Fibroblast of lung (primary cell): ENCODE results near the gene POU2F2. TPM values are rescaled to one million over a fixed set of nuclear protein-coding genes. Genes with fewer than 3 reads are reported as not detected.
A peak's percentile ranks its signal among the peaks of the same experiment; 100 is the strongest.

Experiments used
- DNase-seq, 2 donors: peaks; one replicate each; pipeline versions ENCODE4 v3.0.0 to v3.0.0-alpha.2; 2010; ENCODE audit warnings: low read depth in 2 of 2
- H2AFZ ChIP-seq: 2 replicates; pipeline ENCODE4 v1.5.1; 2012; ENCODE audit warnings: low read length, control low read depth, inconsistent platforms
- H3K27ac ChIP-seq: 2 replicates; pipeline ENCODE4 v1.5.1; 2011; ENCODE audit warnings: low read length, control low read depth; ENCODE audit not compliant: insufficient read depth
- H3K27me3 ChIP-seq: 2 replicates; pipeline ENCODE4 v1.5.1; 2011; ENCODE audit warnings: mild to moderate bottlenecking, low read length; ENCODE audit not compliant: control insufficient read depth, insufficient read depth
- H3K36me3 ChIP-seq: 2 replicates; pipeline ENCODE4 v1.5.1; 2011; ENCODE audit warnings: low read length; ENCODE audit not compliant: control insufficient read depth, insufficient read depth
- H3K4me1 ChIP-seq: 2 replicates; pipeline ENCODE4 v1.5.1; 2011; ENCODE audit warnings: low read length; ENCODE audit not compliant: control insufficient read depth, insufficient read depth; ENCODE audit errors: extremely low read depth
- H3K4me2 ChIP-seq: 2 replicates; pipeline ENCODE4 v1.5.1; 2011; ENCODE audit warnings: low read length, control low read depth; ENCODE audit not compliant: insufficient read depth; ENCODE audit errors: extremely low read depth
- H3K4me3 ChIP-seq, 4 experiments: fragments of 200-600 bp in 1 of 4; sonication (generic) in 1 of 4; replicated peaks in 1 of 4; 2 replicates each; pipeline ENCODE4 v1.5.1; 2011 to 2016; ENCODE audit warnings: low read length in 4 of 4, low read depth in 3 of 4, mild to moderate bottlenecking in 3 of 4, control low read depth in 2 of 4, inconsistent platforms in 1 of 4, mixed read lengths in 1 of 4; ENCODE audit not compliant: insufficient read depth in 1 of 4; ENCODE audit errors: control extremely low read depth in 1 of 4
- H3K79me2 ChIP-seq: 2 replicates; pipeline ENCODE4 v1.5.1; 2012; ENCODE audit warnings: mild to moderate bottlenecking, low read length, inconsistent platforms; ENCODE audit not compliant: control insufficient read depth, insufficient read depth
- H3K9ac ChIP-seq: 2 replicates; pipeline ENCODE4 v1.5.1; 2011; ENCODE audit warnings: mild to moderate bottlenecking, low read length, control low read depth; ENCODE audit not compliant: insufficient read depth
- H3K9me3 ChIP-seq: 2 replicates; pipeline ENCODE4 v1.5.1; 2012; ENCODE audit warnings: low read depth, low read length; ENCODE audit not compliant: control insufficient read depth, insufficient read depth
- H4K20me1 ChIP-seq: 2 replicates; pipeline ENCODE4 v1.5.1; 2011; ENCODE audit warnings: low read length; ENCODE audit not compliant: control insufficient read depth, insufficient read depth; ENCODE audit errors: extremely low read depth
- EZH2 ChIP-seq: IDR thresholded peaks from 2 replicates; pipeline ENCODE4 v1.5.1; 2012; ENCODE audit warnings: low read length, control low read depth, mild to moderate bottlenecking; ENCODE audit errors: missing control alignments
- polyA plus RNA-seq, 2 donors: library from polyadenylated mRNA; depleted of rRNA in 1 of 2; stranded (reverse) in 1 of 2; unstranded in 1 of 2; fragments of >200 nt; gene quantifications; 2 replicates each; pipeline ENCODE4 v1.2.1, GENCODE V29; 2011 to 2012; ENCODE audit warnings: missing spikeins in 1 of 2
- total RNA-seq: library from RNA; depleted of rRNA; stranded (reverse); fragments of >200 nt; gene quantifications from 2 replicates; pipeline ENCODE4 v1.2.1, GENCODE V29; 2014
- TF ChIP-seq, protein P1 (sequence below), 2 donors: IDR thresholded peaks in 1 of 2; conservative IDR thresholded peaks in 1 of 2; 1 replicate in 1 of 2; 2 replicates in 1 of 2; pipeline ENCODE4 v1.5.1; 2011 to 2012; ENCODE audit warnings: low read length in 2 of 2, control low read depth in 1 of 2, inconsistent platforms in 1 of 2, low read depth in 1 of 2, mild to moderate bottlenecking in 1 of 2

The POU2F2 gene
- total and polyA plus RNA-seq, 2 donors (not counting 1 experiment from before 2014, with no cell fraction given), result 0.17 to 0.31 TPM

DNA sequence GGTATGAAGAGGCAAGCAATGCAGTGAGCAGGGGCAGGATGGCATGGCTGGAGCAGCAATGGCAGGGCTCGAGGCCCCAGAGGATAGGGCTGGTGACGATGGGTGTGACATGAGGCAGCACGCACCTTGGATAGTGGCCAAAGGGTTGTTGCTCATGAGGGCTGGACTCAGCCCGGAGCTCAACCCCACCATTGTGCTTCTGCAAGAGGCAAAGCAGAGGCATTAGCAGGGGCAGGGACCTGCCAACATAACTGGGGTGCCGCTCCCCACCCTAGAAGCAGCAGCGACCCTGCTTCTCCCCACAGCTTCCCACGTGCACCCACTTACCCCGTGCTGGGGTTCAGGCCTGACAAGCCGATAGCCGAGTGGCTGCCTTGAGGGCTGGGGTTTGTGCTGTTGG, 40.5 kb downstream of the POU2F2 start:
- Histone ChIP-seq H3K4me3 (no peak overlapping the region), H3K27me3 (no peaks in the 10 kb centered on the region), H4K20me1 (no peaks in the 10 kb centered on the region), H3K4me2 (no peak overlapping the region), H2AFZ (no peak overlapping the region), H3K9me3 (no peaks in the 10 kb centered on the region), H3K27ac (no peak overlapping the region), H3K9ac (no peak overlapping the region), H3K4me1 (peaks cover 9% of the 10 kb centered on the region), H3K79me2 (no peaks in the 10 kb centered on the region), H3K36me3 (no peaks in the 10 kb centered on the region)
- TF ChIP-seq, protein P1, sequence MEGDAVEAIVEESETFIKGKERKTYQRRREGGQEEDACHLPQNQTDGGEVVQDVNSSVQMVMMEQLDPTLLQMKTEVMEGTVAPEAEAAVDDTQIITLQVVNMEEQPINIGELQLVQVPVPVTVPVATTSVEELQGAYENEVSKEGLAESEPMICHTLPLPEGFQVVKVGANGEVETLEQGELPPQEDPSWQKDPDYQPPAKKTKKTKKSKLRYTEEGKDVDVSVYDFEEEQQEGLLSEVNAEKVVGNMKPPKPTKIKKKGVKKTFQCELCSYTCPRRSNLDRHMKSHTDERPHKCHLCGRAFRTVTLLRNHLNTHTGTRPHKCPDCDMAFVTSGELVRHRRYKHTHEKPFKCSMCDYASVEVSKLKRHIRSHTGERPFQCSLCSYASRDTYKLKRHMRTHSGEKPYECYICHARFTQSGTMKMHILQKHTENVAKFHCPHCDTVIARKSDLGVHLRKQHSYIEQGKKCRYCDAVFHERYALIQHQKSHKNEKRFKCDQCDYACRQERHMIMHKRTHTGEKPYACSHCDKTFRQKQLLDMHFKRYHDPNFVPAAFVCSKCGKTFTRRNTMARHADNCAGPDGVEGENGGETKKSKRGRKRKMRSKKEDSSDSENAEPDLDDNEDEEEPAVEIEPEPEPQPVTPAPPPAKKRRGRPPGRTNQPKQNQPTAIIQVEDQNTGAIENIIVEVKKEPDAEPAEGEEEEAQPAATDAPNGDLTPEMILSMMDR (conservative IDR thresholded peaks at IDR 0.05 in 1 of 2, IDR thresholded peaks at IDR 0.05 in 1 of 2; ENCODE audit: low read depth in 1 of 2, low read length in 2 of 2), result no peak
- no peak for TF ChIP-seq EZH2
- peak in 1 of 2 donors; percentile 59 for DNase-seq

DNA sequence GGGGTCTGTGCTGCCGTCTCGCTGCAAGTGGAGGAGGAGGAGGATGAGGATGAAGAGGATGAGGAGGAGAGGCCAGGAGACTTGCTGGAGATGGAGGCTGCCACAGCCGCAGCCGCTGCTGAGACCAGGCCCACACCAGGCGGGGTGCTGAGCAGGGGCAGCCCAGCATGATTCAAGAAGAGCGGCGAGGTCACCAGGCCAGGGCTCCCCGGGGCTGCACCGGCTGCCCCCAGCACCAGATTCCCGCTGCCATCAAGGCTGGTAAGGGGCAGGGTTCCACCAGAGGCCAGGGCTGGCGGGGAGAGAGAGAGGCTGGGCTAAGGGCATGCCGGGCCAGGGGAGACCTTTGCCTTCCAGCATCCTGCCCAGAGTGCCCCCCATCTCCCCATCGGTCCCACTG, 40.9 kb downstream of the POU2F2 start:
- DNase-seq, result no peak

DNA sequence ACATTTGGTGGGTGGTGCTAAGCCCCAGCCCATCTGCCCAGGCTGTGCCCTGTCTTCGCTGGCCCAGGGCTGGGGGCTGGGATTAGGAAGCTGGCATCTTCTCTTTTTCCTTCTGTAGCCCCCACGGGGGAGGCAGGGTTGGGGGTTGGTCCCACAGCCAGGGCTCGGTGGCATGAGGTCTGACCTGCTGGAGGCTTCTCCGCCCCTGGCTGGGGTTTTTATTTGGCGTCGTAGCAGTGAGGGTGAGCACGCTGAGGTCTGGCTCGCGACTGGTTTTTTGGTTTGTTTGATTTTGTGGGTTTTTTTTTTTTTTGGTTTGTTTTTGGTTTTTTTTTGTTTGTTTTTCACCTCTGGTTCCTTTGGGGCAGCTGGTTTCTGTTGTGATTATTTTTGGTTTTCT, 41.6 kb downstream of the POU2F2 start:
- H3K27ac ChIP-seq, result no peak overlapping the region
- no peak for DNase-seq
- no peak overlapping the region for H3K9ac ChIP-seq
- no peaks in the 10 kb centered on the region for H3K36me3 ChIP-seq
- H4K20me1 ChIP-seq, result no peaks in the 10 kb centered on the region
- H3K27me3 ChIP-seq, result no peaks in the 10 kb centered on the region
- TF ChIP-seq, protein P1 (conservative IDR thresholded peaks at IDR 0.05 in 1 of 2, IDR thresholded peaks at IDR 0.05 in 1 of 2; ENCODE audit: low read depth in 1 of 2, low read length in 2 of 2), result no peak
- TF ChIP-seq EZH2, result no peak
- no peak overlapping the region for H2AFZ ChIP-seq
- H3K9me3 ChIP-seq, result no peaks in the 10 kb centered on the region
- H3K4me1 ChIP-seq, result peaks cover 9% of the 10 kb centered on the region
- no peak overlapping the region for H3K4me3 ChIP-seq
- H3K79me2 ChIP-seq, result no peaks in the 10 kb centered on the region
- H3K4me2 ChIP-seq, result no peak overlapping the region

More for the DNA sequence above, 40.9 kb downstream of the POU2F2 start:
- H3K36me3 ChIP-seq, result no peaks in the 10 kb centered on the region
- H3K4me1 ChIP-seq, result peaks cover 9% of the 10 kb centered on the region
- H3K79me2 ChIP-seq, result no peaks in the 10 kb centered on the region
- H3K9ac ChIP-seq, result no peak overlapping the region
- no peaks in the 10 kb centered on the region for H4K20me1 ChIP-seq
- no peak overlapping the region for H3K4me2 ChIP-seq
- TF ChIP-seq, protein P1 (conservative IDR thresholded peaks at IDR 0.05 in 1 of 2, IDR thresholded peaks at IDR 0.05 in 1 of 2; ENCODE audit: low read depth in 1 of 2, low read length in 2 of 2), result no peak
- no peak for TF ChIP-seq EZH2
- no peaks in the 10 kb centered on the region for H3K9me3 ChIP-seq
- no peak overlapping the region for H2AFZ ChIP-seq
- no peaks in the 10 kb centered on the region for H3K27me3 ChIP-seq
- no peak overlapping the region for H3K4me3 ChIP-seq
- H3K27ac ChIP-seq, result no peak overlapping the region
